ENCODE measurements around the gene RPAIN.

RPAIN gene

DNA sequence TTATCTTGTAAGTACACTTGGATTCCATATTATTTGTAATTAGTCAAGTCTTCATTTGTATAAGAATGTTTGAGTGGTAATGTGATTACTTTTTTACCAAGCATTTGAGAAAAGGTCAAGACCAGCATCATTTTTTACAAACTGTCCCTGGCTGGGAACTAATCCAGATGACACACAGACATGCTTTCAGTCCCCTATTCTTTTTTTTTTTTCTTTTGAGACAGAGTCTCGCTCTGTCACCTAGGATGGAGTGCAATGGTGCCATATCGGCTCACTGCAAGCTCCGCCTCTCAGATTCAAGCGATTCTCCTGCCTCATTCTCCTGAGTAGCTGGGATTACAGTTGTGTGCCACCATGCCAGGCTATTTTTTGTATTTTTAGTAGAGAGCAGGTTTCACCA lies 61.5 kb downstream of the RPAIN start (continued):
- TF ChIP-seq, protein P1, sequence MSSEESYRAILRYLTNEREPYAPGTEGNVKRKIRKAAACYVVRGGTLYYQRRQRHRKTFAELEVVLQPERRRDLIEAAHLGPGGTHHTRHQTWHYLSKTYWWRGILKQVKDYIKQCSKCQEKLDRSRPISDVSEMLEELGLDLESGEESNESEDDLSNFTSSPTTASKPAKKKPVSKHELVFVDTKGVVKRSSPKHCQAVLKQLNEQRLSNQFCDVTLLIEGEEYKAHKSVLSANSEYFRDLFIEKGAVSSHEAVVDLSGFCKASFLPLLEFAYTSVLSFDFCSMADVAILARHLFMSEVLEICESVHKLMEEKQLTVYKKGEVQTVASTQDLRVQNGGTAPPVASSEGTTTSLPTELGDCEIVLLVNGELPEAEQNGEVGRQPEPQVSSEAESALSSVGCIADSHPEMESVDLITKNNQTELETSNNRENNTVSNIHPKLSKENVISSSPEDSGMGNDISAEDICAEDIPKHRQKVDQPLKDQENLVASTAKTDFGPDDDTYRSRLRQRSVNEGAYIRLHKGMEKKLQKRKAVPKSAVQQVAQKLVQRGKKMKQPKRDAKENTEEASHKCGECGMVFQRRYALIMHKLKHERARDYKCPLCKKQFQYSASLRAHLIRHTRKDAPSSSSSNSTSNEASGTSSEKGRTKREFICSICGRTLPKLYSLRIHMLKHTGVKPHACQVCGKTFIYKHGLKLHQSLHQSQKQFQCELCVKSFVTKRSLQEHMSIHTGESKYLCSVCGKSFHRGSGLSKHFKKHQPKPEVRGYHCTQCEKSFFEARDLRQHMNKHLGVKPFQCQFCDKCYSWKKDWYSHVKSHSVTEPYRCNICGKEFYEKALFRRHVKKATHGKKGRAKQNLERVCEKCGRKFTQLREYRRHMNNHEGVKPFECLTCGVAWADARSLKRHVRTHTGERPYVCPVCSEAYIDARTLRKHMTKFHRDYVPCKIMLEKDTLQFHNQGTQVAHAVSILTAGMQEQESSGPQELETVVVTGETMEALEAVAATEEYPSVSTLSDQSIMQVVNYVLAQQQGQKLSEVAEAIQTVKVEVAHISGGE (tag by site-specific recombination; conservative IDR thresholded peaks at IDR 0.05; ENCODE audit: low read depth), result no peak

Data from HEK293 (cell line).